ENCODE results near the gene ZNF621. TPM values are rescaled to one million over a fixed set of nuclear protein-coding genes. Genes with fewer than 3 reads are reported as not detected.

Gene ZNF621
- total and polyA plus RNA-seq, 2 experiments from 2014 or later: 5.9 to 14.7 TPM

DNA sequence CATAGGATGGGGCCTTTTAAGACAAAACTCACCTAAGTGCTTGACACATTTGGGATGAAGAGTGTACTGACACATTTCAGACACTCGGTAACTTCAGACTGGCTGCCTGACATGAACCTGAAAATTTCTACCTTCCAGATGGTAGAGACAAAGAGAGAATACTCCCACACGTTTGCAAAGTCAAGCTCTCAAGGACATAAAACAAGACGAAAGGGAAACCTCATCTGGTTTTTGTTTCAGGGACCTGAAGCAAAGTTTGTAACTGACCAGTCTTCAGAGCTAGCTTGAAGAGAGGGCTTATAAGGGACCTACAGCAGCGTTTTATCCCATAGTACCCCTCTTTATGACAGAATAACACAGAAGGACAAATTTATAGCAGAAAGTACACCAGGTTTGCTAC, 41.9 kb downstream of the ZNF621 start:
- DNase-seq (ENCODE audit: low spot score): no peak
- TF ChIP-seq EZH2 (IDR thresholded peaks at IDR 0.05; ENCODE audit: borderline replicate concordance) (no peak), EZH2phosphoT487 (IDR thresholded peaks at IDR 0.05; ENCODE audit: low read depth, severe bottlenecking, unreplicated experiment) (no peak)
- TF ChIP-seq, protein P1, sequence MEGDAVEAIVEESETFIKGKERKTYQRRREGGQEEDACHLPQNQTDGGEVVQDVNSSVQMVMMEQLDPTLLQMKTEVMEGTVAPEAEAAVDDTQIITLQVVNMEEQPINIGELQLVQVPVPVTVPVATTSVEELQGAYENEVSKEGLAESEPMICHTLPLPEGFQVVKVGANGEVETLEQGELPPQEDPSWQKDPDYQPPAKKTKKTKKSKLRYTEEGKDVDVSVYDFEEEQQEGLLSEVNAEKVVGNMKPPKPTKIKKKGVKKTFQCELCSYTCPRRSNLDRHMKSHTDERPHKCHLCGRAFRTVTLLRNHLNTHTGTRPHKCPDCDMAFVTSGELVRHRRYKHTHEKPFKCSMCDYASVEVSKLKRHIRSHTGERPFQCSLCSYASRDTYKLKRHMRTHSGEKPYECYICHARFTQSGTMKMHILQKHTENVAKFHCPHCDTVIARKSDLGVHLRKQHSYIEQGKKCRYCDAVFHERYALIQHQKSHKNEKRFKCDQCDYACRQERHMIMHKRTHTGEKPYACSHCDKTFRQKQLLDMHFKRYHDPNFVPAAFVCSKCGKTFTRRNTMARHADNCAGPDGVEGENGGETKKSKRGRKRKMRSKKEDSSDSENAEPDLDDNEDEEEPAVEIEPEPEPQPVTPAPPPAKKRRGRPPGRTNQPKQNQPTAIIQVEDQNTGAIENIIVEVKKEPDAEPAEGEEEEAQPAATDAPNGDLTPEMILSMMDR (IDR thresholded peaks at IDR 0.05; ENCODE audit: poor library complexity): no peak
- no peaks in the 10 kb centered on the region for H3K4me1 ChIP-seq (ENCODE audit: insufficient read depth)
- no peaks in the 10 kb centered on the region for H3K36me3 ChIP-seq (replicated peaks; ENCODE audit: insufficient read depth, low read depth)
- H3K79me2 ChIP-seq: no peaks in the 10 kb centered on the region
- H3K9me2 ChIP-seq (replicated peaks; ENCODE audit: insufficient read depth): no peaks in the 10 kb centered on the region
- H3K27ac ChIP-seq: no peak overlapping the region
- no peaks in the 10 kb centered on the region for H3K27me3 ChIP-seq
- WGBS (ENCODE audit: low lambda C conversion rate, missing lambda C conversion rate): 56% methylated on average over 4 of the region's 4 CpGs
- H3K4me2 ChIP-seq: no peak overlapping the region
- no peak overlapping the region for H3K4me3 ChIP-seq
- no peak overlapping the region for H2AFZ ChIP-seq
- no peaks in the 10 kb centered on the region for H4K20me1 ChIP-seq (ENCODE audit: insufficient read depth, poor library complexity, severe bottlenecking)
- H3K9me3 ChIP-seq (ENCODE audit: low read depth): no peaks in the 10 kb centered on the region

DNA sequence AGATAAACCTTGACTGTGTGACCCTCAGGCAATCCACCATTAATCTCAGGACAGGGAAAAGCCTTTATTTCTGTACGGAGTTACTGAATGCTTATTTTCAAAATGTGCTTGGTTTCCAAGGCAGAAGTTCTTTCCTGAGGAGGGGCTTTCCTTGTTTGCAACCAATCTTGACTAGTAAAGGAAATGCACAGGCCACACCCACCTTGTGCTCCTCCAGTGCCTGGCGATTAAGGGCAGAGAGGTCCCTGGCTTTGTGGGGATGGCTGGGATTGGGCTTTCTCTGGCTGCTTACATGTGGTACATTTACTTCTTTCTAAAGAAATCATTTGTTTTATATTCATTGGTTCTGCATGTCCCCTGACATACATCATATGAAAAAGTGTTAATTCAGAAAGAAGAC, 47.8 kb downstream of the ZNF621 start:
- H3K9me3 ChIP-seq (ENCODE audit: low read depth): no peaks in the 10 kb centered on the region
- no peak for DNase-seq (ENCODE audit: low spot score)
- H3K36me3 ChIP-seq (replicated peaks; ENCODE audit: insufficient read depth, low read depth): no peaks in the 10 kb centered on the region
- H3K27me3 ChIP-seq: no peaks in the 10 kb centered on the region
- no peaks in the 10 kb centered on the region for H3K4me1 ChIP-seq (ENCODE audit: insufficient read depth)
- no peaks in the 10 kb centered on the region for H4K20me1 ChIP-seq (ENCODE audit: insufficient read depth, poor library complexity, severe bottlenecking)
- H3K79me2 ChIP-seq: no peaks in the 10 kb centered on the region
- H3K9me2 ChIP-seq (replicated peaks; ENCODE audit: insufficient read depth): no peaks in the 10 kb centered on the region
- H3K4me2 ChIP-seq: no peak overlapping the region
- H2AFZ ChIP-seq: no peak overlapping the region
- TF ChIP-seq EZH2phosphoT487 (IDR thresholded peaks at IDR 0.05; ENCODE audit: low read depth, severe bottlenecking, unreplicated experiment): no peak
- TF ChIP-seq EZH2 (IDR thresholded peaks at IDR 0.05; ENCODE audit: borderline replicate concordance): no peak
- TF ChIP-seq, protein P1 (IDR thresholded peaks at IDR 0.05; ENCODE audit: poor library complexity): no peak
- 44% methylated on average over 2 of the region's 2 CpGs for WGBS (ENCODE audit: low lambda C conversion rate, missing lambda C conversion rate)
- no peak overlapping the region for H3K27ac ChIP-seq
- H3K4me3 ChIP-seq: no peak overlapping the region

DNA sequence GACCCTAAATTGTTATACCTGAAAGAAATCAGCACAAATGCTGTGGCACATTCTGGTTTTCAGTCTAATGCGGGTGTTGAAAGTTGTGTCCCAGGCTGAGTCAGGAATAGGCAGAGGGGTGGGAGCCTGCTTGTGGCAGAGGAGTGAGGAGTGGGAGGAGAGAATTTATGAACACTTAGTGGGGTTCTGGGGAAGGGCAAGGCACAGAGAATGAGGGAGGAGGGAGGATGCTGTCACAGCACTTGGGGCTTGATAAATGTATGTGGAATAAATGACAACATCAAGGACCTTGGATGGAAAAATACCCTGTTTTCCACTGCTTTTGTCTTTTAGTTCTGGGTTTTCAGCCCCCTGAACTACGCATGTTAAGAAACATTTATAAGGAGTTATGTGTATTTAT, 49.3 kb downstream of the ZNF621 start:
- H3K36me3 ChIP-seq (replicated peaks; ENCODE audit: insufficient read depth, low read depth): no peaks in the 10 kb centered on the region
- H3K79me2 ChIP-seq: no peaks in the 10 kb centered on the region
- H4K20me1 ChIP-seq (ENCODE audit: insufficient read depth, poor library complexity, severe bottlenecking): no peaks in the 10 kb centered on the region
- TF ChIP-seq, protein P1 (IDR thresholded peaks at IDR 0.05; ENCODE audit: poor library complexity): no peak
- TF ChIP-seq EZH2 (IDR thresholded peaks at IDR 0.05; ENCODE audit: borderline replicate concordance): no peak
- no peak for TF ChIP-seq EZH2phosphoT487 (IDR thresholded peaks at IDR 0.05; ENCODE audit: low read depth, severe bottlenecking, unreplicated experiment)
- H3K9me3 ChIP-seq (ENCODE audit: low read depth): no peaks in the 10 kb centered on the region
- no peak for DNase-seq (ENCODE audit: low spot score)
- 94% methylated on average over 2 of the region's 2 CpGs for WGBS (ENCODE audit: low lambda C conversion rate, missing lambda C conversion rate)
- no peaks in the 10 kb centered on the region for H3K9me2 ChIP-seq (replicated peaks; ENCODE audit: insufficient read depth)
- no peaks in the 10 kb centered on the region for H3K27me3 ChIP-seq
- no peak overlapping the region for H3K4me3 ChIP-seq
- H3K4me1 ChIP-seq (ENCODE audit: insufficient read depth): no peaks in the 10 kb centered on the region
- no peak overlapping the region for H2AFZ ChIP-seq
- no peak overlapping the region for H3K27ac ChIP-seq
- no peak overlapping the region for H3K4me2 ChIP-seq

DNA sequence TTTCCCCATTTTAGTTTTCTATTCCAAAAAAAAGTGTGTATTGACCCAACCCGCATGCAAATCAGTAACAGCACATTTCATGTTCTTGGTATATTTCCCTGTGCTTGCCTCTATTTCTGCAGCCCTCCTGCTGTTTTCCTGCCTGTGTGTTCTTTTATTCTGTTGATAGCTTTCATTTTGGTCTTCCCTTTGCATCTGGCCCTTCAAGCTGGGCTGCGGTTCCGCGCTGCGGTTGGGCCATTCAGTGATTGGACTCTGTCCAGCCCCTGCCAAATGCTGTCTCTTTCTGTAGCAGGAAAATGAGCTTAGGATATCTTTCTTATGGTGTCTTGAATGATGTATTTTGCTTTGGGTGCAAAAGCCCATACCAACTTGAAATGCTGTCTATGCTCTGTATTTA, 49.9 kb downstream of the ZNF621 start:
- no peaks in the 10 kb centered on the region for H3K79me2 ChIP-seq
- no peak overlapping the region for H3K4me3 ChIP-seq
- no peak for DNase-seq (ENCODE audit: low spot score)
- H3K4me1 ChIP-seq (ENCODE audit: insufficient read depth): no peaks in the 10 kb centered on the region
- H3K9me2 ChIP-seq (replicated peaks; ENCODE audit: insufficient read depth): no peaks in the 10 kb centered on the region
- H3K27ac ChIP-seq: no peak overlapping the region
- no peak overlapping the region for H2AFZ ChIP-seq
- H3K36me3 ChIP-seq (replicated peaks; ENCODE audit: insufficient read depth, low read depth): no peaks in the 10 kb centered on the region
- H4K20me1 ChIP-seq (ENCODE audit: insufficient read depth, poor library complexity, severe bottlenecking): no peaks in the 10 kb centered on the region
- no peaks in the 10 kb centered on the region for H3K9me3 ChIP-seq (ENCODE audit: low read depth)
- WGBS (ENCODE audit: low lambda C conversion rate, missing lambda C conversion rate): 93% methylated on average over 5 of the region's 5 CpGs
- TF ChIP-seq EZH2 (IDR thresholded peaks at IDR 0.05; ENCODE audit: borderline replicate concordance) (no peak), EZH2phosphoT487 (IDR thresholded peaks at IDR 0.05; ENCODE audit: low read depth, severe bottlenecking, unreplicated experiment) (no peak)
- TF ChIP-seq, protein P1 (IDR thresholded peaks at IDR 0.05; ENCODE audit: poor library complexity): no peak
- no peak overlapping the region for H3K4me2 ChIP-seq
- no peaks in the 10 kb centered on the region for H3K27me3 ChIP-seq

All from hepatocyte (in vitro differentiated cells).